NCI-H510A (cell line): ENCODE results near the gene GRIA1.
"Not testable (repeated sequence)": the region's sequence is repeated elsewhere in the genome, so short reads cannot be mapped to it uniquely, and the experiment has no call there.

Source experiments
- DNase-seq: peaks from one replicate; lab custom pipeline; 2025; lab: John Stamatoyannopoulos, UW

Gene GRIA1

DNA sequence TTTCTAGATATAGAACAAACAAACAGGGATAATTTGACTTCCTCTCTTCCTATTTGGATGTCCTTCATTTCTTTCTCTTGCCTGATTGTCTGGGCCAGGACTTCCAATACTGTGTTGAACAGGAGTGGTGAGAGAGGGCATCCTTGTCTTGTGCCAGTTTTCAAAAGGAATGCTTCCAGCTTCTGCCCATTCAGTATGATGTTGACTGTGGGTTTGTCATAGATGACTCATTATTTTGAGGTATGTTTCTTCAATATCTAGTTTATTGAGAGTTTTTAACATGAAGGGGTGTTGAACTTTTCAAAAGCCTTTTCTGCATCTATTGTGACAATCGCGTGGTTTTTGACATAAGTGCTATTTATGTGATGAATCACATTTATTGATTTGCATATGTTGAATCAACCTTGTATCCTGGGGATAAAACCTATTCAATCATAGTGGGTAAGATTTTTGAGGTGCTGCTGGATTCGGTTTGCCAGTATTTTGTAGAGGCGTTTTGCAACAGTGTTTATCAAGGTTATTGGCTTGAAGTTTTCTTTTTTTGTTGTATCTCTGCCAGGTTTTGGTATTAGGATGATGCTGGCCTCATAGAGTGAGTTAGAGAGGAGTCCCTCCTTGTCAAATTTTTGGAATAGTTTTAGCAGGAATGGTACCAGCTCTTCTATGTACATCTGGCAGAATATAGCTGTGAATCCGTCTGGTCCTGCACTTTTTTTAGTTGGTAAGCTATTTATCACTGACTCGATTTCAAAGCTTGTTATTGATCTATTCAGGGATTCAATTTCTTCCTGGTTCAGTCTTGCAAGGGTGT lies 359.0 kb downstream of the GRIA1 start:
- not testable (repeated sequence) for DNase-seq

DNA sequence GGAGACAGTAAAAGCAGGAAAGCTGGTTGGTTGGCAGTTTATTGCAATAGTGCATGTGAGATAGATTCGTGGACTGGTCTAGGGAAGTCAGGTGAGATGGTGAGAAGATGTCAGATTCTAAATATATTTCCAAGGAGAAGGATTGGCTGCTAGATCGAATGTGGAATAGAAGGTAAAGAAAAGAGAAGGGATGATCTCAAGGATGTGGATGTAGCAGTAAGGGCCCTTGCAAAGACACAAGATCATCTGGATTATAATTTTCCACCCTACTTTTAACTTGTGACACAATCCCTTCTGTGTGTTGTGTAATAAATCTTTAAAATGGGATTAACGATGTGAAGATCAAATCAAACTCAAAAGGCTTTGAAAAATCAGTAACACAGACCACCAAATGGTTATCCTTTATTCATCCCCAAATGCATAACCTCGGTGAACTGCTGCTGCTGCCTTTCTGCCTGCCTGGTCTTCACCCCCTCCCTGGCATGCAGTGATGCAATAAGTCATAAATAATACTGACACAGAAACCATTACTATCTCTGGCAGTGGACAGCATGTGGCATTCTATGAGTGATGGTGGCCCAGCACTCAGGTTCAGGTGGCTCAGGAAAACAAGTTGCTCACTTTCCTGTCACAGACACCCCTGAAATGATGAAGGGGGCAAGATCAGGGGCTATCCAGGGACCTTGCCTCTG lies 369.9 kb downstream of the GRIA1 start:
- DNase-seq: no peak

DNA sequence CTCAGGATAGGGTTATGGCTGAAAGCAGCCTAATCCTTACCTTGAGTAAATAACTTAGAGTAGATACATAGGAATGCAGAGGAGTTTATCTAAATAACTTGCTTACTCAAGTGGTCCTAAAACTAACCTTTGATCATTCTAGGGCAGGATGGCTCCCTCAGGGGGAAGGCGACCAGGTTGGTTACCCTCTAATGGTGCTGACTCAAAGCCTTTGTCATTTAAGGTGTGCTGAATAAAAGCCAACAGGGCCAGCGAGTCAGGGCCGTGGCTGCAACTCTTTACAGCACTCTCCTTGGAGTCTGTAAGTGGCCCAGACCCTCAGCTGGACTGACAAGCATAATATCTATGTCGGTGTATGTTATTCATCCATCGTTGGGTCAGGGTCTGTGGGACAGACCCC lies 372.4 kb downstream of the GRIA1 start:
- DNase-seq: not testable (repeated sequence)
